ENCODE results near the gene STYK1.

DNA sequence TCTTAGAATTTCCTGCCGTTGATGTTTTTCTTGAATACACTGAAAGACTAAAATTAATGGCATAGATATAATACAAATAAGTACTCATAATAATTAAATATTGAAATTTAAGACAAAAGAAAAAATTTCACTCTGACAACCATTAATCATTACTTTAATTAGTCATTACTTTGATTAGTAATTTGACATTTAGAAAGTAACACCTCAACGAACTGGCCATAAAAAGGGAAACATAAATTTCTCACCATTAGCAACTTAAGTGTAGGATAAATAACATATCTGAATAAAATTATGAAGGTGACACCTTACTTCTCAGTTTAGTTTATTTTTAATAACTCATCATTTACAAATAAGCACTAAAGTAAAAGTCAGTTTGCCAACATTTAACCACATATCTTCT, 78.0 kb downstream of the STYK1 start:
- TF ChIP-seq POLR2A (IDR thresholded peaks at IDR 0.05; ENCODE audit: low read depth, low read length) (no peak), SPI1 (IDR thresholded peaks at IDR 0.05; ENCODE audit: low read depth, low read length) (no peak), POLR2AphosphoS5 (IDR thresholded peaks at IDR 0.05; ENCODE audit: low read depth, low read length) (no peak), PAX5 (IDR thresholded peaks at IDR 0.05; ENCODE audit: insufficient read depth, low read length, severe bottlenecking) (no peak), TAF1 (IDR thresholded peaks at IDR 0.05; ENCODE audit: low read depth, low read length) (no peak)

Measured in GM12891 (cell line).